SKM-1 treated with dmso at 0.1 percent for 144 hours (cell line): Measurements from ENCODE around the gene ZKSCAN3.
A peak's percentile ranks its signal among the peaks of the same experiment; 100 is the strongest.
"Not testable (repeated sequence)": the region's sequence is repeated elsewhere in the genome, so short reads cannot be mapped to it uniquely, and the experiment has no call there.

Experiments used
- DNase-seq: peaks from one replicate; lab custom pipeline; 2025; ENCODE audit not compliant: unreplicated experiment; lab: John Stamatoyannopoulos, UW

The ZKSCAN3 gene

GRCh38 chr6:28371280-28371679, 21.5 kb downstream of the ZKSCAN3 start:
- no peak for DNase-seq

GRCh38 chr6:28371706-28372451, 22.1 kb downstream of the ZKSCAN3 start:
- DNase-seq = no peak

- DNase-seq = no peak
These were observed 24.2 kb downstream of the ZKSCAN3 start for GRCh38 chr6:28373925-28374324.

GRCh38 chr6:28377879-28378278, 28.1 kb downstream of the ZKSCAN3 start:
- no peak for DNase-seq

GRCh38 chr6:28378644-28379043, 28.9 kb downstream of the ZKSCAN3 start:
- DNase-seq = no peak

- no peak for DNase-seq
These were observed 30.6 kb downstream of the ZKSCAN3 start for GRCh38 chr6:28380381-28380780.

GRCh38 chr6:28383235-28384142, 33.7 kb downstream of the ZKSCAN3 start:
- peak; percentile 63 for DNase-seq

GRCh38 chr6:28384143-28384533, 34.4 kb downstream of the ZKSCAN3 start:
- DNase-seq = no peak

GRCh38 chr6:28390688-28391087, 40.9 kb downstream of the ZKSCAN3 start:
- no peak for DNase-seq

GRCh38 chr6:28393912-28394662, 44.3 kb downstream of the ZKSCAN3 start:
- peak; percentile 5 for DNase-seq

GRCh38 chr6:28395918-28396317, 46.2 kb downstream of the ZKSCAN3 start:
- DNase-seq = no peak

GRCh38 chr6:28399350-28400121, 49.8 kb downstream of the ZKSCAN3 start, which contains the start of gene ZSCAN12:
Gene ZSCAN12, minus strand, starts transcription at chr6:28399747. Its CDS starts 1,342 bp downstream, at chr6:28398405.
- no peak for DNase-seq

- DNase-seq = no peak
These were observed 50.3 kb downstream of the ZKSCAN3 start for GRCh38 chr6:28400122-28400451.

GRCh38 chr6:28401172-28401571, 51.4 kb downstream of the ZKSCAN3 start:
- DNase-seq = no peak

GRCh38 chr6:28402197-28402596, 52.5 kb downstream of the ZKSCAN3 start:
- DNase-seq = no peak

GRCh38 chr6:28403923-28404322, 54.2 kb downstream of the ZKSCAN3 start:
- DNase-seq = not testable (repeated sequence)

- no peak for DNase-seq
These were observed 57.7 kb downstream of the ZKSCAN3 start for GRCh38 chr6:28407401-28407800.

GRCh38 chr6:28408076-28408802, 58.5 kb downstream of the ZKSCAN3 start:
- no peak for DNase-seq

GRCh38 chr6:28410767-28411166, 61.0 kb downstream of the ZKSCAN3 start:
- no peak for DNase-seq

- no peak for DNase-seq
These were observed 63.9 kb downstream of the ZKSCAN3 start for GRCh38 chr6:28413681-28414080.
